ENCODE measurements around the gene AGL. TPM values are rescaled to one million over a fixed set of nuclear protein-coding genes. Genes with fewer than 3 reads are reported as not detected.

Gene AGL
- 3.8 TPM for polyA plus RNA-seq (2012; ENCODE audit: insufficient read depth, insufficient read length, low read depth)

GRCh38 chr1:99849744-99850458 lies at the start of gene AGL:
TSS of gene AGL (plus strand) at chr1:99850361. CDS start at chr1:99851043, 682 bp downstream.
- Histone ChIP-seq H3K27me3 (no peaks in the 10 kb centered on the region), H3K36me3 (no peaks in the 10 kb centered on the region), H3K4me1 (no peaks in the 10 kb centered on the region), H3K4me3 (ENCODE audit: low read depth, low read length) (peak within 1 kb of the TSS; percentile 97), H3K9me3 (no peaks in the 10 kb centered on the region)
- peak; percentile 89 for DNase-seq
- no peak for TF ChIP-seq CTCF (IDR thresholded peaks at IDR 0.05; ENCODE audit: low read depth, low read length)

GRCh38 chr1:99801584-99801983 lies 48.6 kb upstream of the AGL start:
- no peaks in the 10 kb centered on the region for H3K27me3 ChIP-seq
- TF ChIP-seq CTCF (IDR thresholded peaks at IDR 0.05; ENCODE audit: low read depth, low read length), result no peak
- no peaks in the 10 kb centered on the region for H3K36me3 ChIP-seq
- no peaks in the 10 kb centered on the region for H3K9me3 ChIP-seq
- no peak overlapping the region for H3K4me3 ChIP-seq (ENCODE audit: low read depth, low read length)
- DNase-seq, result no peak
- no peaks in the 10 kb centered on the region for H3K4me1 ChIP-seq

GRCh38 chr1:99806882-99807281 lies 43.3 kb upstream of the AGL start:
- Histone ChIP-seq H3K27me3 (no peaks in the 10 kb centered on the region), H3K4me3 (ENCODE audit: low read depth, low read length) (no peak overlapping the region), H3K4me1 (peaks cover 4% of the 10 kb centered on the region; the same call in 1 of the 2 replicates), H3K36me3 (no peaks in the 10 kb centered on the region), H3K9me3 (no peaks in the 10 kb centered on the region)
- no peak for DNase-seq
- TF ChIP-seq CTCF (IDR thresholded peaks at IDR 0.05; ENCODE audit: low read depth, low read length), result no peak

- Histone ChIP-seq H3K4me3 (ENCODE audit: low read depth, low read length) (peak overlapping the region; percentile 30), H3K4me1 (peaks cover 4% of the 10 kb centered on the region; the same call in 1 of the 2 replicates), H3K36me3 (no peaks in the 10 kb centered on the region), H3K9me3 (no peaks in the 10 kb centered on the region), H3K27me3 (no peaks in the 10 kb centered on the region)
- peak; percentile 60 for TF ChIP-seq CTCF (IDR thresholded peaks at IDR 0.05; ENCODE audit: low read depth, low read length)
- peak; percentile 67 for DNase-seq
Measured at GRCh38 chr1:99808391-99809115, 41.6 kb upstream of the AGL start.

- Histone ChIP-seq H3K36me3 (no peaks in the 10 kb centered on the region), H3K4me3 (ENCODE audit: low read depth, low read length) (no peak overlapping the region), H3K27me3 (no peaks in the 10 kb centered on the region), H3K9me3 (no peaks in the 10 kb centered on the region), H3K4me1 (peaks cover 4% of the 10 kb centered on the region; the same call in 1 of the 2 replicates)
- DNase-seq, result no peak
- no peak for TF ChIP-seq CTCF (IDR thresholded peaks at IDR 0.05; ENCODE audit: low read depth, low read length)
Measured at GRCh38 chr1:99811075-99811474, 39.1 kb upstream of the AGL start.

- Histone ChIP-seq H3K4me1 (peaks cover 4% of the 10 kb centered on the region; the same call in 1 of the 2 replicates), H3K36me3 (no peaks in the 10 kb centered on the region), H3K9me3 (no peaks in the 10 kb centered on the region), H3K4me3 (ENCODE audit: low read depth, low read length) (no peak overlapping the region), H3K27me3 (no peaks in the 10 kb centered on the region)
- TF ChIP-seq CTCF (IDR thresholded peaks at IDR 0.05; ENCODE audit: low read depth, low read length), result no peak
- DNase-seq, result no peak
Measured at GRCh38 chr1:99811747-99812146, 38.4 kb upstream of the AGL start.

All from BE2C (cell line).